GM21529 (cell line): ENCODE measurements around the gene NANP.
"Not testable (repeated sequence)": the region's sequence is repeated elsewhere in the genome, so short reads cannot be mapped to it uniquely, and the experiment has no call there.

Experiments
- ATAC-seq: cut with Tn5 transposase; IDR thresholded peaks from one replicate; pipeline ENCODE4 v1.9.1; 2021; ENCODE audit not compliant: unreplicated experiment

The NANP gene

GRCh38 chr20:25606094-25606695 is 17.6 kb downstream of the NANP start:
- no peak for ATAC-seq

- ATAC-seq = no peak
Measured at GRCh38 chr20:25605148-25605547, 18.7 kb downstream of the NANP start.

GRCh38 chr20:25604611-25605010 is 19.2 kb downstream of the NANP start:
- ATAC-seq = no peak

GRCh38 chr20:25602914-25603309 is 20.9 kb downstream of the NANP start:
- ATAC-seq = not testable (repeated sequence)

GRCh38 chr20:25602191-25602913 is 21.5 kb downstream of the NANP start:
- ATAC-seq = not testable (repeated sequence)

- ATAC-seq = no peak
Measured at GRCh38 chr20:25601659-25602058, 22.2 kb downstream of the NANP start.

- ATAC-seq = no peak
Measured at GRCh38 chr20:25600632-25601031, 23.2 kb downstream of the NANP start.

GRCh38 chr20:25592135-25592852 is 31.5 kb downstream of the NANP start:
- ATAC-seq = no peak

- ATAC-seq = not testable (repeated sequence)
Measured at GRCh38 chr20:25590778-25591177, 33.0 kb downstream of the NANP start.

- ATAC-seq = no peak
Measured at GRCh38 chr20:25588491-25588890, 35.3 kb downstream of the NANP start.

GRCh38 chr20:25587536-25587935 is 36.3 kb downstream of the NANP start:
- no peak for ATAC-seq

- no peak for ATAC-seq
Measured at GRCh38 chr20:25586877-25587276, 36.9 kb downstream of the NANP start.

- ATAC-seq = peak; percentile 55
Measured at GRCh38 chr20:25584905-25585704, 38.7 kb downstream of the NANP start, which contains the start of gene NINL. NINL (minus strand) TSS chr20:25585531; CDS start chr20:25526587, 58,944 bp downstream.

- ATAC-seq = not testable (repeated sequence)
Measured at GRCh38 chr20:25583607-25584006, 40.2 kb downstream of the NANP start.

GRCh38 chr20:25580711-25581110 is 43.1 kb downstream of the NANP start:
- ATAC-seq = no peak

- no peak for ATAC-seq
Measured at GRCh38 chr20:25579081-25579770, 44.6 kb downstream of the NANP start.

- no peak for ATAC-seq
Measured at GRCh38 chr20:25576783-25577530, 46.9 kb downstream of the NANP start.

- no peak for ATAC-seq
Measured at GRCh38 chr20:25574411-25574810, 49.4 kb downstream of the NANP start.

GRCh38 chr20:25573288-25574251 is 50.2 kb downstream of the NANP start:
- no peak for ATAC-seq
